Measurements from ENCODE around the gene KYNU.
A peak's percentile ranks its signal among the peaks of the same experiment; 100 is the strongest.
"Not testable (repeated sequence)": the region's sequence is repeated elsewhere in the genome, so short reads cannot be mapped to it uniquely, and the experiment has no call there.

KYNU gene

DNA sequence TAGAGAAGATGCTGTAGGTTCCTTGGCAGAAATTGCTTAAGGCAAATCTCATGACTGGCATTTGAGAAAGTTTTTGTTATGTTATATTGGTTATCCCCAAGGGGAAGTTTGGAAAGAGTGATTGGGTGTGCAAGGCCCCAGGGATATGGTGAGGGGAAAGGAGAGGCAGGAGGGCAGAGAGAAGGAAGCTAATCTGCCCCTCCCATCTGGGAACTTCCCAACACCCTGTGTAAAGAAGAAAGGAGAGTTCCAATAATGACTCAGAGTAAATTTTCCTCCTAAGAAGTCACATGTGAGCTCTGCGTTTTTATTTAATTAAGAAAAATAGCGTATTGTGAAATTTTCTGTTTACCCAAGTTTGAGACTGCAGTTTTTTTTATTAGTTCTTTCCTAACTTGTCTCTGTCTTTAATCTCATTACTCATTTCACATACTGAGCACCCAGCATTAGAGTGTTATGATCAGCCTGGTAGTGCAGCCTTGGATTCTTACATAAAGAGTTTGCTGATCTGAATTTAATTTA lies 3.1 kb upstream of the KYNU start:
- Histone ChIP-seq H3K4me3 (no peak overlapping the region), H4K20me1 (no peaks in the 10 kb centered on the region; a peak in 1 of 22 replicates), H3K4me1 (peaks cover 6 to 77% (median 11%) of the 10 kb centered on the region in 10 experiments; a peak in 19 of 20 replicates), H3K9me3 (replicated peaks in 1 of 11) (no peaks in the 10 kb centered on the region), H3K4me2 (peak overlapping the region; percentile 17 to 88 (median 50); a peak in 18 of 22 replicates), H3K27ac (peak overlapping the region in 6 of 11 experiments; percentile 19 to 98 (median 74); a peak in 12 of 22 replicates), H3K9ac (peak overlapping the region in 4 of 11 experiments; percentile 24 to 87 (median 72); a peak in 6 of 22 replicates), H3K36me3 (no peaks in the 10 kb centered on the region; a peak in 1 of 22 replicates), H3K27me3 (no peaks in the 10 kb centered on the region)
- peak in 2 of 11 experiments; percentile 37 to 60; a peak in 3 of 22 replicates for TF ChIP-seq Cebpa-rat (IDR thresholded peaks at IDR 0.05)

- peaks cover 0 to under 1% (median 0%) of the 10 kb centered on the region in 11 experiments; a peak in 2 of 22 replicates for H4K20me1 ChIP-seq
- no peak for TF ChIP-seq Cebpa-rat (IDR thresholded peaks at IDR 0.05)
- H3K9me3 ChIP-seq (replicated peaks in 1 of 11) = no peaks in the 10 kb centered on the region
- peak overlapping the region in 3 of 11 experiments; percentile 62 to 88 (median 85); a peak in 5 of 22 replicates for H3K4me2 ChIP-seq
- peak overlapping the region in 3 of 11 experiments; percentile 53 to 87 (median 84); a peak in 5 of 22 replicates for H3K9ac ChIP-seq
- H3K4me3 ChIP-seq = no peak overlapping the region
- H3K4me1 ChIP-seq = peaks cover 6 to 78% (median 11%) of the 10 kb centered on the region in 10 experiments; a peak in 19 of 20 replicates
- peak overlapping the region in 4 of 11 experiments; percentile 63 to 98 (median 92); a peak in 7 of 22 replicates for H3K27ac ChIP-seq
- no peaks in the 10 kb centered on the region; a peak in 1 of 22 replicates for H3K36me3 ChIP-seq
- no peaks in the 10 kb centered on the region for H3K27me3 ChIP-seq
Observed at GRCh38 chr2:142875010-142875409, 2.5 kb upstream of the KYNU start.

DNA sequence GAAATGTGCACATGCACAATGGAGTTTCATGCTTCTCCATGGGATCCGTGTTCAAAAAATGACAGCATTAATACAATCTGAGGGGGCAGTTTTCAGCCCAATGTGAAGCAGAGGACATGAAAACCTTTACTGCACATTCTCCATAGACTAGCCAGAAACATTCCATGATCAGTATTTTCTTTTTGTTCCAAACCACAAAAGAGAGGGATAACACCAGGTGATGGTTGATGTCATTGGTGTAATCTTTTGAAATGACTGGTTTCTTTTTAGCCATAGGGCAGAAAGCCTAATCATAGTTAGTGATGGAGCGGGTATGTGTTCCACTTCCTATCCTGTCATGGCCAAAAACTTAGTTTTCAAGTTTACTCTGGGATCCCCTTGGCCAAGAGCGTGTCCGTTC lies 1.8 kb upstream of the KYNU start:
- H3K36me3 ChIP-seq = no peaks in the 10 kb centered on the region; a peak in 1 of 22 replicates
- no peaks in the 10 kb centered on the region for H3K27me3 ChIP-seq
- no peak for TF ChIP-seq Cebpa-rat (IDR thresholded peaks at IDR 0.05)
- H3K4me1 ChIP-seq = peaks cover 6 to 81% (median 11%) of the 10 kb centered on the region in 10 experiments; a peak in 19 of 20 replicates
- no peak overlapping the region for H3K9ac ChIP-seq
- H3K4me2 ChIP-seq = peak overlapping the region in 2 of 11 experiments; percentile 85 to 88; a peak in 5 of 22 replicates
- H4K20me1 ChIP-seq = peaks cover 0 to 5% (median 0%) of the 10 kb centered on the region in 11 experiments; a peak in 2 of 22 replicates
- no peaks in the 10 kb centered on the region for H3K9me3 ChIP-seq (replicated peaks in 1 of 11)
- H3K27ac ChIP-seq = peak overlapping the region in 3 of 11 experiments; percentile 86 to 98 (median 97); a peak in 5 of 22 replicates
- H3K4me3 ChIP-seq = no peak overlapping the region

DNA sequence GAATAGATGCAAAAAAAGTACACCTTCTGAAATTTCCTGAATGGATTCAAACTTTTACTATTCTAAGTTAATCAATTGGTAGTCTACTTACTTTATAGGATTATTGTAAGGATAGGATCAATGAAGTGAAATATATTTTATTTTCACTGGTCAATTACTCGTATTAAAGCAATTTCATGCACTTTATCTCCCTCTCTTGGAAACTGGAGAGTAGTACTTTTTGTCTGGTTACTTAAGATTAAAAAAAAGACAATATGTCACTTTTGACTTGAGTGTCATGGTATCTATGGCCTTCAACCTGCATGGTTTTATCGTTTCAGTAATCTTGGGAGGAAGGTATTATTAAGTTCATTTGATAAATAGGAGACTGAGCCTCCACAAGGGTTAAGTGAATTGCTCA lies 1.0 kb upstream of the KYNU start:
- peak overlapping the region in 2 of 11 experiments; percentile 88 to 94; a peak in 4 of 22 replicates for H3K4me2 ChIP-seq
- no peaks in the 10 kb centered on the region for H3K9me3 ChIP-seq (replicated peaks in 1 of 11)
- H3K4me1 ChIP-seq = peaks cover 6 to 85% (median 11%) of the 10 kb centered on the region in 10 experiments; a peak in 19 of 20 replicates
- H3K9ac ChIP-seq = no peak overlapping the region
- H3K27ac ChIP-seq = peak overlapping the region in 2 of 11 experiments; percentile 80 to 98; a peak in 3 of 22 replicates
- peaks cover 0 to 7% (median 0%) of the 10 kb centered on the region in 11 experiments; a peak in 4 of 22 replicates for H3K36me3 ChIP-seq
- H4K20me1 ChIP-seq = peaks cover 0 to 13% (median 0%) of the 10 kb centered on the region in 11 experiments; a peak in 2 of 22 replicates
- no peak overlapping the region for H3K4me3 ChIP-seq
- no peaks in the 10 kb centered on the region for H3K27me3 ChIP-seq
- TF ChIP-seq Cebpa-rat (IDR thresholded peaks at IDR 0.05) = no peak

DNA sequence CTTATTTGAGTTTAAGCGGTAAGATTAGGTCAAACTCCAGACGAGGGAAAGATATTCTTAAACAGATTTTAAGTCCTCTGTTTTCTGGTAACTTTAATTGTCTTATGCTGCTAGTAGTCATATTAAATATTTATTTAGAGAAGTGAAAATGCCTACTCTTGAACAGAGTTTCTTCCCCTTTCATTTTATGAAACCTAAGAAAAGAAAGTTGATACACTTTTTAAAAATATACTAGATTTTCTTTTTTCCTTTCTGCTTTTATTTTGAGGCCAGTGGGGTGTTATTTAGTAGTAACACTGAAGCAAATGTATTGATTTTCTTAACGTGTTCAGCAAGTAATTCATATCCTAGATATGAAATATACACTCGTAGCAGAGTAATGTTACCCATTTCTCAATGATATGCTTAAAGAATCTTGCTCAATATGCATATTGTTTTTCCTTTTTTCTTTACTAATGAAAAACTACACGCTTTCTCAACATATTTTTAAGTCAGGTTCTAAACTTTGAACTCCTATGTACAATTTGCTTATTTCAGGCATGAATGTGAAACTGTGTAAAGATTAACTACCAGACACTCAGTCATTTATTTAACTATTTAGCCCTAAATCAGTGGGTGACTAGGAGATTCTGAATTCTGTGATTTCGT lies 691 bp downstream of the KYNU start:
- peaks cover 0 to 8% (median 0%) of the 10 kb centered on the region in 11 experiments; a peak in 3 of 22 replicates for H3K9me3 ChIP-seq (replicated peaks in 1 of 11)
- H3K36me3 ChIP-seq = peaks cover 0 to 20% (median 0%) of the 10 kb centered on the region in 11 experiments; a peak in 4 of 22 replicates
- H3K27me3 ChIP-seq = no peaks in the 10 kb centered on the region
- H3K27ac ChIP-seq = peak overlapping the region in 4 of 11 experiments; percentile 58 to 91 (median 82); a peak in 9 of 22 replicates
- peaks cover 6 to 74% (median 11%) of the 10 kb centered on the region in 10 experiments; a peak in 19 of 20 replicates for H3K4me1 ChIP-seq
- peak overlapping the region in 3 of 11 experiments; percentile 67 to 83 (median 83); a peak in 6 of 22 replicates for H3K9ac ChIP-seq
- H4K20me1 ChIP-seq = peaks cover 0 to 20% (median 0%) of the 10 kb centered on the region in 11 experiments; a peak in 2 of 22 replicates
- no peak for TF ChIP-seq Cebpa-rat (IDR thresholded peaks at IDR 0.05)
- peak overlapping the region in 3 of 10 experiments; percentile 51 to 57 (median 54); a peak in 6 of 20 replicates for H3K4me3 ChIP-seq
- peak overlapping the region in 4 of 11 experiments; percentile 33 to 94 (median 78); a peak in 6 of 22 replicates for H3K4me2 ChIP-seq

DNA sequence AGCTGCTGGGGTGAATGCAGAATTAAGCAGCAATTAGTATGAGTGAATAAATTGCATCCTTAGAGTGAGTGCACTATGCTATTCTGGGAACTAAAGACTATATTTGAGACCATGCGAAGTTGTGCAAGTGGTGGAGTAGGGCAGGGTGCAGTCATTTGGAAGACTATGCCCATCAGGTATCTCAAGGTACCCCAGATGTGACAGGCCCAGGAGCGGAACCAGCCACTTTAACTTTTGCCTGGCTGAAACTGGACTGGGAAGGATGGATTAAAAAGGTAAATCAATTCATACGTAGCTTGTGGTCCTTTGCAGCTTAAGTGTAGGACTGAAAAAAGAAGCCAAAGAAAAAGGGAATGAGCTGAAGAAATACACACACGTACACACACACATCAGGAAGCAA lies 1.7 kb downstream of the KYNU start:
- peak overlapping the region in 3 of 11 experiments; percentile 69 to 94 (median 88); a peak in 6 of 22 replicates for H3K4me2 ChIP-seq
- H3K9ac ChIP-seq = peak overlapping the region in 2 of 11 experiments; percentile 83; a peak in 4 of 22 replicates
- peaks cover 0 to 30% (median 0%) of the 10 kb centered on the region in 11 experiments; a peak in 3 of 22 replicates for H4K20me1 ChIP-seq
- H3K27me3 ChIP-seq = no peaks in the 10 kb centered on the region
- peak overlapping the region in 3 of 10 experiments; percentile 51 to 57 (median 54); a peak in 5 of 20 replicates for H3K4me3 ChIP-seq
- no peak for TF ChIP-seq Cebpa-rat (IDR thresholded peaks at IDR 0.05)
- H3K4me1 ChIP-seq = peaks cover 3 to 67% (median 4%) of the 10 kb centered on the region in 10 experiments; a peak in 19 of 20 replicates
- peaks cover 0 to 30% (median 0%) of the 10 kb centered on the region in 11 experiments; a peak in 4 of 22 replicates for H3K36me3 ChIP-seq
- H3K27ac ChIP-seq = peak overlapping the region in 3 of 11 experiments; percentile 5 to 91 (median 80); a peak in 4 of 22 replicates
- H3K9me3 ChIP-seq (replicated peaks in 1 of 11) = peaks cover 0 to 8% (median 0%) of the 10 kb centered on the region in 11 experiments; a peak in 3 of 22 replicates

DNA sequence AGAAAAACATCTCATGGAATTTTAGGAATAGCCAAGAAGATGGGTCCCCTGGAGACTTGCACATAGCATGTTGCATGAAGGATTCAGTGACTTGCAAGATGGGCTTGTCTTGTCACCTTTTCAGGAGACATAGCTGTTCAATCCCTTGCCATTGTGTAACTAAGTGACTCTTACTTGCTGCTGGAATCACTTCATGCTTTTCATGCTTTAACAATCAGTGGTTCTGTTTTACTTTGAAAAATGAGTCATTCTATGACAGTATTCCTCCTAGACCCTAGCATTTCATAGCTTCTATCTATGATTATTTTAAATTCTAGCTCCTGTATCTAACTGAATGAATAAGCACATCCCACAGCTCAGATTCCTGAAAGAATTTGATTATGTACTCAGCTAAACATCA lies 2.8 kb downstream of the KYNU start:
- H3K27me3 ChIP-seq = no peaks in the 10 kb centered on the region
- peaks cover 0 to 8% (median 0%) of the 10 kb centered on the region in 11 experiments; a peak in 3 of 22 replicates for H3K9me3 ChIP-seq (replicated peaks in 1 of 11)
- H3K27ac ChIP-seq = peak overlapping the region in 1 of 11 experiments; percentile 91; a peak in 1 of 22 replicates
- H3K9ac ChIP-seq = peak overlapping the region in 2 of 11 experiments; percentile 83; a peak in 3 of 22 replicates
- H3K4me3 ChIP-seq = peak overlapping the region in 2 of 10 experiments; percentile 54 to 57; a peak in 4 of 20 replicates
- no peak for TF ChIP-seq Cebpa-rat (IDR thresholded peaks at IDR 0.05)
- H3K4me2 ChIP-seq = peak overlapping the region in 3 of 11 experiments; percentile 20 to 94 (median 88); a peak in 5 of 22 replicates
- H4K20me1 ChIP-seq = peaks cover 0 to 41% (median 0%) of the 10 kb centered on the region in 11 experiments; a peak in 3 of 22 replicates
- peaks cover 0 to 55% (median 0%) of the 10 kb centered on the region in 10 experiments; a peak in 6 of 20 replicates for H3K4me1 ChIP-seq
- peaks cover 0 to 39% (median 0%) of the 10 kb centered on the region in 11 experiments; a peak in 4 of 22 replicates for H3K36me3 ChIP-seq

GRCh38 chr2:142881619-142882018 lies 4.2 kb downstream of the KYNU start:
- Histone ChIP-seq H3K27me3 (no peaks in the 10 kb centered on the region), H3K4me3 (0 out of 20 replicates have a peak overlapping the region, but pooled peaks of 1 of the 10 experiments have one; percentile 54), H3K36me3 (peaks cover 0 to 52% (median 0%) of the 10 kb centered on the region in 11 experiments; a peak in 4 of 22 replicates), H3K4me1 (peaks cover 0 to 42% (median 0%) of the 10 kb centered on the region in 10 experiments; a peak in 6 of 20 replicates), H3K27ac (no peak overlapping the region), H3K9ac (no peak overlapping the region), H4K20me1 (peaks cover 0 to 53% (median 0%) of the 10 kb centered on the region in 11 experiments; a peak in 3 of 22 replicates), H3K4me2 (peak overlapping the region in 2 of 11 experiments; percentile 88 to 94; a peak in 3 of 22 replicates), H3K9me3 (replicated peaks in 1 of 11) (peaks cover 0 to 8% (median 0%) of the 10 kb centered on the region in 11 experiments; a peak in 3 of 22 replicates)
- no peak for TF ChIP-seq Cebpa-rat (IDR thresholded peaks at IDR 0.05)

DNA sequence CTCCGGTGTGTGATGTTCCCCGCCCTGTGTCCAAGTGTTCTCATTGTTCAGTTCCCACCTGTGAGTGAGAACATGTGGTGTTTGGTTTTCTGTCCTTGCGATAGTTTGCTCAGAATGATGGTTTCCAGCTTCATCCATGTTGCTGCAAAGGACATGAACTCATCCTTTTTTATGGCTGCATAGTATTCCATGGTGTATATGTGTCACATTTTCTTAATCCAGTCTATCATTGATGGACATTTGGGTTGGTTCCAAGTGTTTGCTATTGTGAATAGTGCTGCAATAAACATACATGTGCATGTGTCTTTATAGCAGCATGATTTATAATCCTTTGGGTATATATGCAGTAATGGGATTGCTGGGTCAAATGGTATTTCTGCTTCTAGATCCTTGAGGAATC lies 5.0 kb downstream of the KYNU start:
- not testable (repeated sequence) for H3K9me3 ChIP-seq (replicated peaks in 1 of 11); H3K27ac ChIP-seq; H3K4me3 ChIP-seq; H3K27me3 ChIP-seq; H3K9ac ChIP-seq; H3K4me2 ChIP-seq
- H4K20me1 ChIP-seq = peaks cover 0 to 60% (median 0%) of the 10 kb centered on the region in 11 experiments; a peak in 3 of 22 replicates
- peaks cover 0 to 61% (median 0%) of the 10 kb centered on the region in 11 experiments; a peak in 4 of 22 replicates for H3K36me3 ChIP-seq
- H3K4me1 ChIP-seq = peaks cover 0 to 35% (median 0%) of the 10 kb centered on the region in 10 experiments; a peak in 6 of 20 replicates
